ENCODE data around the gene MANSC1. TPM values are rescaled to one million over a fixed set of nuclear protein-coding genes. Genes with fewer than 3 reads are reported as not detected.

The MANSC1 gene
- total RNA-seq (ENCODE audit: low replicate concordance), result 0.47 and 1.8 TPM in 2 replicates

GRCh38 chr12:12349711-12350665 is at the start of gene MANSC1:
TSS of gene MANSC1 (minus strand) at chr12:12350242. CDS start at chr12:12343314, 6,928 bp downstream.

GRCh38 chr12:12356896-12357718 is 7.1 kb upstream of the MANSC1 start, which contains the start of gene BORCS5:
TSS of gene BORCS5 (plus strand) at chr12:12357078. CDS start at chr12:12357452, 374 bp downstream.

Other genes starting within 250 kb of the MANSC1 start
- gene LRP6, start 83.2 kb downstream of the MANSC1 start, total RNA-seq (ENCODE audit: low replicate concordance), result 30.4 and 40.9 TPM in 2 replicates
- gene BORCS5, start 6.8 kb upstream of the MANSC1 start, total RNA-seq (ENCODE audit: low replicate concordance), result 10.5 and 17.7 TPM in 2 replicates
- gene DUSP16, start 212.6 kb upstream of the MANSC1 start, total RNA-seq (ENCODE audit: low replicate concordance), result 6.0 and 6.5 TPM in 2 replicates

All from smooth muscle cell of the coronary artery (primary cell).